Measurements from ENCODE around the gene PCBP4.

Gene PCBP4

GRCh38 chr3:51934139-51934850 is 33.0 kb downstream of the PCBP4 start:
- ATAC-seq: no peak
- TF ChIP-seq RARB (CRISPR knock-in tag; IDR thresholded peaks at IDR 0.05) (no peak), ZNF70 (CRISPR knock-in tag; IDR thresholded peaks at IDR 0.05) (no peak), ARNTL (CRISPR knock-in tag; IDR thresholded peaks at IDR 0.05; ENCODE audit: borderline replicate concordance, low read depth) (no peak), ESRRG (CRISPR knock-in tag; IDR thresholded peaks at IDR 0.05) (no peak), SNAI2 (CRISPR knock-in tag; IDR thresholded peaks at IDR 0.05) (no peak), PPARA (CRISPR knock-in tag; IDR thresholded peaks at IDR 0.05; ENCODE audit: borderline replicate concordance) (no peak), CSRNP3 (CRISPR knock-in tag; IDR thresholded peaks at IDR 0.05) (no peak), ZC3H10 (CRISPR knock-in tag; IDR thresholded peaks at IDR 0.05) (no peak), TCF4 (CRISPR knock-in tag; IDR thresholded peaks at IDR 0.05; ENCODE audit: borderline replicate concordance) (no peak), CREB5 (CRISPR knock-in tag; IDR thresholded peaks at IDR 0.05; ENCODE audit: low read depth) (no peak), POU6F1 (CRISPR knock-in tag; IDR thresholded peaks at IDR 0.05; ENCODE audit: borderline replicate concordance, low read depth) (no peak), BACH2 (CRISPR knock-in tag; IDR thresholded peaks at IDR 0.05; ENCODE audit: borderline replicate concordance) (no peak), CSDC2 (CRISPR knock-in tag; IDR thresholded peaks at IDR 0.05) (no peak), OSR1 (CRISPR knock-in tag; IDR thresholded peaks at IDR 0.05) (no peak), PATZ1 (CRISPR knock-in tag; IDR thresholded peaks at IDR 0.05; ENCODE audit: borderline replicate concordance) (no peak), ZFP3 (CRISPR knock-in tag; IDR thresholded peaks at IDR 0.05) (no peak), ZFP30 (CRISPR knock-in tag; IDR thresholded peaks at IDR 0.05) (no peak), ISL1 (CRISPR knock-in tag; IDR thresholded peaks at IDR 0.05) (no peak)

GRCh38 chr3:51933471-51934138 is 33.6 kb downstream of the PCBP4 start:
- no peak for ATAC-seq
- TF ChIP-seq PPARA (CRISPR knock-in tag; IDR thresholded peaks at IDR 0.05; ENCODE audit: borderline replicate concordance): no peak
- no peak for TF ChIP-seq RARB (CRISPR knock-in tag; IDR thresholded peaks at IDR 0.05)
- no peak for TF ChIP-seq OSR1 (CRISPR knock-in tag; IDR thresholded peaks at IDR 0.05)
- no peak for TF ChIP-seq BACH2 (CRISPR knock-in tag; IDR thresholded peaks at IDR 0.05; ENCODE audit: borderline replicate concordance)
- no peak for TF ChIP-seq CSDC2 (CRISPR knock-in tag; IDR thresholded peaks at IDR 0.05)
- no peak for TF ChIP-seq TOX (CRISPR knock-in tag; IDR thresholded peaks at IDR 0.05; ENCODE audit: borderline replicate concordance)
- no peak for TF ChIP-seq TCF4 (CRISPR knock-in tag; IDR thresholded peaks at IDR 0.05; ENCODE audit: borderline replicate concordance)
- TF ChIP-seq ZNF70 (CRISPR knock-in tag; IDR thresholded peaks at IDR 0.05): no peak
- TF ChIP-seq CSRNP3 (CRISPR knock-in tag; IDR thresholded peaks at IDR 0.05): no peak
- no peak for TF ChIP-seq PATZ1 (CRISPR knock-in tag; IDR thresholded peaks at IDR 0.05; ENCODE audit: borderline replicate concordance)
- TF ChIP-seq GLIS3 (CRISPR knock-in tag; IDR thresholded peaks at IDR 0.05): no peak
- no peak for TF ChIP-seq POU6F1 (CRISPR knock-in tag; IDR thresholded peaks at IDR 0.05; ENCODE audit: borderline replicate concordance, low read depth)

Measured in SK-N-SH treated with all-trans-retinoic acid at 6 μM for 48 hours (cell line).